Breast epithelium (tissue), 4 donors: ENCODE data around the gene NDUFS8. TPM values are rescaled to one million over a fixed set of nuclear protein-coding genes. Genes with fewer than 3 reads are reported as not detected.

Source experiments
- DNase-seq, 2 donors: peaks; one replicate each; pipeline ENCODE4 v3.0.0-alpha.2; 2019; ENCODE audit warnings: low spot score in 2 of 2
- H3K27ac ChIP-seq, 2 donors: fragments of 200-600 bp; sonication (generic) in 1 of 2; one replicate each; pipeline ENCODE4 v1.5.1; 2016 to 2019; ENCODE audit warnings: mild to moderate bottlenecking in 1 of 2
- H3K27me3 ChIP-seq, 2 donors: fragments of 200-600 bp; sonication (generic) in 1 of 2; one replicate each; pipeline versions ENCODE4 v1.5.1 to v1.6.0; 2017 to 2019; ENCODE audit warnings: control low read depth in 1 of 2, mild to moderate bottlenecking in 1 of 2
- H3K36me3 ChIP-seq: fragments of 200-600 bp; one replicate; pipeline ENCODE4 v1.5.1; 2019
- H3K4me1 ChIP-seq, 2 donors: fragments of 200-600 bp; sonication (generic); one replicate each; pipeline ENCODE4 v1.5.1; 2016 to 2019; ENCODE audit warnings: control low read depth in 1 of 2
- H3K4me3 ChIP-seq, 3 donors: fragments of 200-600 bp; sonication (generic); 1 replicate in 2 of 3; 2 replicates in 1 of 3; pipeline ENCODE4 v1.5.1; 2016 to 2019; ENCODE audit warnings: mild to moderate bottlenecking in 3 of 3, moderate library complexity in 2 of 3
- H3K9me3 ChIP-seq, 2 donors: fragments of 200-600 bp; sonication (generic) in 1 of 2; one replicate each; pipeline ENCODE4 v1.5.1; 2016 to 2019; ENCODE audit warnings: control low read depth in 1 of 2
- CTCF ChIP-seq, 3 donors: fragments of 450-650 bp; IDR thresholded peaks; one replicate each; pipeline ENCODE4 v1.5.1; 2016 to 2017; ENCODE audit warnings: antibody characterized with exemption in 3 of 3, mild to moderate bottlenecking in 3 of 3, moderate library complexity in 3 of 3
- POLR2A ChIP-seq: fragments of 450-650 bp; IDR thresholded peaks from one replicate; pipeline ENCODE4 v1.6.1; 2016; ENCODE audit warnings: antibody characterized with exemption, mild to moderate bottlenecking, moderate library complexity
- POLR2AphosphoS5 ChIP-seq, 3 donors: sonication (generic); formaldehyde crosslinking; IDR thresholded peaks; one replicate each; pipeline ENCODE4 v1.6.1; 2017; ENCODE audit warnings: antibody characterized with exemption in 3 of 3
- intact Hi-C: fragments of 100-400 bp; cut with DNase I; formaldehyde crosslinking; loops from one replicate; pipeline ENCODE4 v1.15.1; 2023; ENCODE audit warnings: low total_unique reads
- total RNA-seq, 3 donors: library from RNA; depleted of rRNA; stranded (reverse); fragments of >200 nt; gene quantifications; one replicate each; pipeline ENCODE4 v1.1.0, GENCODE V29; 2016

Gene NDUFS8
- total RNA-seq, 3 donors from 2014 or later, result 105 to 117 (median 117) TPM

GRCh38 chr11:68051191-68052136, 21.0 kb downstream of the NDUFS8 start:
- H3K36me3 ChIP-seq, result no peaks in the 10 kb centered on the region

GRCh38 chr11:68052137-68052873, 21.8 kb downstream of the NDUFS8 start:
- intact Hi-C loops, result no loop called here
- H3K27ac ChIP-seq, result no peak overlapping the region
- DNase-seq, result no peak
- no peaks in the 10 kb centered on the region for H3K27me3 ChIP-seq
- H3K4me3 ChIP-seq, result no peak overlapping the region
- no peaks in the 10 kb centered on the region for H3K4me1 ChIP-seq
- H3K9me3 ChIP-seq, result no peaks in the 10 kb centered on the region
- H3K36me3 ChIP-seq, result no peaks in the 10 kb centered on the region
- TF ChIP-seq POLR2AphosphoS5 (IDR thresholded peaks at IDR 0.05) (no peak), POLR2A (no peak), CTCF (IDR thresholded peaks at IDR 0.05) (no peak)

More at GRCh38 chr11:68051191-68052136, 21.0 kb downstream of the NDUFS8 start:
- H3K4me1 ChIP-seq, result no peaks in the 10 kb centered on the region
- H3K27ac ChIP-seq, result no peak overlapping the region
- H3K4me3 ChIP-seq, result no peak overlapping the region
- intact Hi-C loops, result no loop called here
- no peak for TF ChIP-seq POLR2A
- no peak for DNase-seq
- no peaks in the 10 kb centered on the region for H3K27me3 ChIP-seq
- no peaks in the 10 kb centered on the region for H3K9me3 ChIP-seq

- intact Hi-C loops, result no loop called here
- H3K36me3 ChIP-seq, result no peaks in the 10 kb centered on the region
- H3K4me3 ChIP-seq, result no peak overlapping the region
- no peak for TF ChIP-seq POLR2A
- no peak for TF ChIP-seq POLR2AphosphoS5 (IDR thresholded peaks at IDR 0.05)
- TF ChIP-seq CTCF (IDR thresholded peaks at IDR 0.05), result no peak
- DNase-seq, result no peak
- H3K9me3 ChIP-seq, result no peaks in the 10 kb centered on the region
- no peak overlapping the region for H3K27ac ChIP-seq
- H3K27me3 ChIP-seq, result no peaks in the 10 kb centered on the region
- H3K4me1 ChIP-seq, result no peaks in the 10 kb centered on the region
Measured at GRCh38 chr11:68053117-68053516, 22.6 kb downstream of the NDUFS8 start.

- no peaks in the 10 kb centered on the region for H3K9me3 ChIP-seq
- TF ChIP-seq POLR2A (no peak), POLR2AphosphoS5 (IDR thresholded peaks at IDR 0.05) (no peak), CTCF (IDR thresholded peaks at IDR 0.05) (no peak)
- no peak overlapping the region for H3K27ac ChIP-seq
- no peak overlapping the region for H3K4me3 ChIP-seq
- no peak for DNase-seq
- no peaks in the 10 kb centered on the region for H3K36me3 ChIP-seq
- intact Hi-C loops, result no loop called here
- H3K27me3 ChIP-seq, result no peaks in the 10 kb centered on the region
- H3K4me1 ChIP-seq, result no peaks in the 10 kb centered on the region
Measured at GRCh38 chr11:68053981-68054812, 23.7 kb downstream of the NDUFS8 start.
